ACC112 (cell line): ENCODE results near the gene SPOCK1.
"Not testable (repeated sequence)": the region's sequence is repeated elsewhere in the genome, so short reads cannot be mapped to it uniquely, and the experiment has no call there.

Source experiments
- H2AFZ ChIP-seq: fragments of 200-600 bp; sonication (generic); one replicate; pipeline ENCODE4 v1.6.0; 2017; ENCODE audit warnings: antibody characterized with exemption, low read length; ENCODE audit not compliant: unreplicated experiment
- H3K27ac ChIP-seq: fragments of 200-600 bp; sonication (generic); 2 replicates; pipeline ENCODE4 v1.5.1; 2014; ENCODE audit warnings: low read depth, mild to moderate bottlenecking, antibody characterized with exemption, low read length, moderate library complexity
- H3K27me3 ChIP-seq: fragments of 200-600 bp; sonication (generic); 2 replicates; pipeline ENCODE4 v1.6.1; 2014; ENCODE audit warnings: mild to moderate bottlenecking, antibody characterized with exemption, low read length, moderate library complexity, mixed read lengths; ENCODE audit not compliant: insufficient read depth
- H3K36me3 ChIP-seq: fragments of 200-600 bp; sonication (generic); 2 replicates; pipeline ENCODE4 v1.6.1; 2016; ENCODE audit warnings: mild to moderate bottlenecking, antibody characterized with exemption, low read length, moderate library complexity, mixed read lengths; ENCODE audit not compliant: insufficient read depth
- H3K4me1 ChIP-seq: fragments of 200-600 bp; sonication (generic); one replicate; pipeline ENCODE4 v1.6.1; 2016; ENCODE audit warnings: low read length, mixed read lengths; ENCODE audit not compliant: insufficient read depth, unreplicated experiment, control insufficient read depth
- H3K4me3 ChIP-seq: fragments of 200-600 bp; sonication (generic); 2 replicates; pipeline ENCODE4 v1.5.1; 2014; ENCODE audit warnings: mild to moderate bottlenecking, low read depth, low read length
- H3K79me2 ChIP-seq: fragments of 200-600 bp; sonication (generic); one replicate; pipeline ENCODE4 v1.6.0; 2016; ENCODE audit warnings: low read length; ENCODE audit not compliant: control insufficient read depth, unreplicated experiment, insufficient read depth

The SPOCK1 gene

GRCh38 chr5:136992796-136993489, 506.2 kb downstream of the SPOCK1 start:
- H3K27ac ChIP-seq = no peak overlapping the region
- no peaks in the 10 kb centered on the region for H3K27me3 ChIP-seq
- no peak overlapping the region for H2AFZ ChIP-seq
- H3K79me2 ChIP-seq = no peaks in the 10 kb centered on the region
- no peaks in the 10 kb centered on the region for H3K4me1 ChIP-seq
- H3K4me3 ChIP-seq = no peak overlapping the region
- no peaks in the 10 kb centered on the region for H3K36me3 ChIP-seq

GRCh38 chr5:136985785-136986475, 513.2 kb downstream of the SPOCK1 start:
- Histone ChIP-seq H3K27ac (no peak overlapping the region), H3K36me3 (no peaks in the 10 kb centered on the region), H3K4me1 (no peaks in the 10 kb centered on the region), H3K79me2 (no peaks in the 10 kb centered on the region), H2AFZ (no peak overlapping the region), H3K4me3 (no peak overlapping the region), H3K27me3 (no peaks in the 10 kb centered on the region)

- no peaks in the 10 kb centered on the region for H3K79me2 ChIP-seq
- no peaks in the 10 kb centered on the region for H3K36me3 ChIP-seq
- no peak overlapping the region for H2AFZ ChIP-seq
- no peaks in the 10 kb centered on the region for H3K27me3 ChIP-seq
- no peaks in the 10 kb centered on the region for H3K4me1 ChIP-seq
- H3K27ac ChIP-seq = no peak overlapping the region
- H3K4me3 ChIP-seq = no peak overlapping the region
These were observed 514.2 kb downstream of the SPOCK1 start for GRCh38 chr5:136984772-136985446.

- no peaks in the 10 kb centered on the region for H3K36me3 ChIP-seq
- no peaks in the 10 kb centered on the region for H3K79me2 ChIP-seq
- no peak overlapping the region for H3K27ac ChIP-seq
- H2AFZ ChIP-seq = no peak overlapping the region
- no peak overlapping the region for H3K4me3 ChIP-seq
- no peaks in the 10 kb centered on the region for H3K4me1 ChIP-seq
- H3K27me3 ChIP-seq = no peaks in the 10 kb centered on the region
These were observed 517.2 kb downstream of the SPOCK1 start for GRCh38 chr5:136981936-136982335.

GRCh38 chr5:136979131-136979530, 520.0 kb downstream of the SPOCK1 start:
- Histone ChIP-seq H3K27ac (no peak overlapping the region), H3K27me3 (no peaks in the 10 kb centered on the region), H2AFZ (no peak overlapping the region)

DNA sequence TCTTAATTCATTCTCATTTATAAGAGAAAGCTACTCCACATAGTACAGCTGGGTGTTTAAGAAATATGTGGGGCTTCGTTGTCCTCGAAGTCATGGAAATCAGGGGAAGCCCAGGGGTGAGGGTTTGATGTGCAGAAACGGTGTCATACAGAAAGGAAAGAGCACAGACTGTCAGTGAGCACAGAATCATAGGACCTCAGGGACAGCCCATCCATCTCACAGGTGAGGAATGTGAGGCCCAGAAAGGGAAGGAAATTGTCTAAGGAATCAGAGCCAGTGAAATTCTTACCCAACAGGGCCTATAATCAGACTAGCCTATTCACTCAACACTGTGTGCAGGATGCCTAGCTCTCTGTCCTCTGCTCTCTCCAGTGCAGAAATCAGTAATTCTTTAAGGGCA, 535.6 kb downstream of the SPOCK1 start:
- Histone ChIP-seq H3K27ac (no peak overlapping the region), H3K27me3 (peaks cover 7% of the 10 kb centered on the region), H3K36me3 (no peaks in the 10 kb centered on the region), H3K4me3 (no peak overlapping the region), H2AFZ (no peak overlapping the region), H3K79me2 (no peaks in the 10 kb centered on the region), H3K4me1 (no peaks in the 10 kb centered on the region)

More at GRCh38 chr5:136979131-136979530, 520.0 kb downstream of the SPOCK1 start:
- H3K79me2 ChIP-seq = no peaks in the 10 kb centered on the region
- H3K36me3 ChIP-seq = no peaks in the 10 kb centered on the region
- no peak overlapping the region for H3K4me3 ChIP-seq
- H3K4me1 ChIP-seq = no peaks in the 10 kb centered on the region

- H2AFZ ChIP-seq = no peak overlapping the region
- no peaks in the 10 kb centered on the region for H3K36me3 ChIP-seq
- no peaks in the 10 kb centered on the region for H3K4me1 ChIP-seq
- peaks cover 32% of the 10 kb centered on the region for H3K27me3 ChIP-seq
- H3K4me3 ChIP-seq = no peak overlapping the region
- no peak overlapping the region for H3K27ac ChIP-seq
- H3K79me2 ChIP-seq = no peaks in the 10 kb centered on the region
These were observed 541.7 kb downstream of the SPOCK1 start for GRCh38 chr5:136957428-136957827.

DNA sequence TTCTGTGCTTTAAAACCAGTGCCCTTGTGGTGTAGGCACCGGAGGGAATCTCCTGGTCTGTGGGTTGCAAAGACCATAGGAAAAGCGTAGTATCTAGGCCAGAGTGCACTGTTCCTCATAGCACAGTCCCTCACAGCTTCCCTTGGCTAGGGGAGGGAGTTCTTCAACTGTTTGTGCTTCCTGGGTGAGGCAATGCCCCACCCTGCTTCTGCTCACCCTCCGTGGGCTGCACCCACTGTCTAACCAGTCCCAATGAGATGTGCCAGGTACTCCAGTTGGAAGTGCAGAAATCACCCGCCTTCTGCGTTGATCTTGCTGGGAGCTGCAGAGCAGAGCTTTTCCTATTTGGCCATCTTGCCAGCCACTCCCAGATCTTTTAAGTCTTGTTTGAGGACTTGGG, 545.0 kb downstream of the SPOCK1 start:
- not testable (repeated sequence) for H3K36me3 ChIP-seq, H3K4me3 ChIP-seq, H3K79me2 ChIP-seq, H3K27ac ChIP-seq, H3K4me1 ChIP-seq, H2AFZ ChIP-seq
- peaks cover 25% of the 10 kb centered on the region for H3K27me3 ChIP-seq

DNA sequence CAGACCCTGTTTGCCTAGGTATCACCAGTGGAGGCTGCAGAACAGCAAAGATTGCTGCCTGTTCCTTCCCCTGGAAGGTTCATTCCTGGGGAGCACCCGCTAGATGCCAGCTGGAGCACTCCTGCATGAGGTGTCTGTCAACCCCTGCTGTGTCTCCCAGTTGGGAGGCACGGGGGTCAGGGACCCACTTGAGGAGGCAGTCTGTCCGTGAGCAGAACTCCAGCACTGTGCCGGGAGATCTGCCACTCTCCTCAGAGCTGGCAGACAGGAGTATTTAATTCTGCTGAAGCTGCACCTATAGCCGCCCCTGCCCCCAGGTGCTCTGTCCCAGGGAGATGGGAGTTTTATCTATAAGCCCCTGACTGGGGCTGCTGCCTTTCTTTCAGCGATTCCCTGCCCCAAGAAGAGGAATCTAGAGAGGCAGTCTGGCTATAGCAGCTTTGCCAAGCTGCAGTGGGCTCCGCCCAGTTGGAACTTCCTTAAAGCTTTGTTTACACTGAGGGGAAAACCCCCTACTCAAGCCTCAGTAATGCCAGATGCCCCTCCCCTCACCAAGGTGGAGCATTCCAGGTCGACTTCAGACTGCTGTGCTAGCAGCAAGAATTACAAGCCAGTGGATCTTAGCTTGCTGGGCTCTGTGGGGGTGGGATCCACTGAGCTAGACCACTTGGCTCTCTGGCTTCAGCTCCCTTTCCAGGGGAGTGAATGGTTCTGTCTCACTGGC, 545.6 kb downstream of the SPOCK1 start:
- not testable (repeated sequence) for H3K79me2 ChIP-seq, H3K36me3 ChIP-seq, H3K27ac ChIP-seq, H2AFZ ChIP-seq, H3K4me3 ChIP-seq, H3K4me1 ChIP-seq
- H3K27me3 ChIP-seq = peaks cover 25% of the 10 kb centered on the region

DNA sequence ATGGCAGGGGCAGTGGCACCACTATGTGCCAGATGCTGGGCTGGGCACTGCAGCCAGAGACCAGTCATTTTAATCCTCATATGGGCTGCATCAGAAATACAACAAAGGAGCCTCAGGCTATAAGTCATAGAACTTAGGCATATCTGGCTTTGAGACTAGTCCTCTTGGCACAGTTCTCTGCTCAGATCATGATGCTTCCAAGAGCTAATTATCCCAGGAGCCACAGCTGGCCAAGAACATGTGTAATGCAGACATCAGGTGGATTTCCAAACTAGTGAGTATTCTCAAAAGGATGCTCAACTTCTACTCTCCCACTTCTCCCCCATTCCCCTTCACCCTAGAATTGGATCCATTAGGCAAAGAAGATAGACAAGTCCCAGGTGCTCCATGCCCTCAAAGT, 571.6 kb downstream of the SPOCK1 start:
- Histone ChIP-seq H3K4me3 (no peak overlapping the region), H3K36me3 (no peaks in the 10 kb centered on the region), H2AFZ (no peak overlapping the region), H3K79me2 (no peaks in the 10 kb centered on the region), H3K27ac (no peak overlapping the region), H3K27me3 (peaks cover 44% of the 10 kb centered on the region), H3K4me1 (no peaks in the 10 kb centered on the region)
